Stimulated activated effector memory CD8-positive, alpha-beta T cell treated with anti-CD3 and anti-CD28 coated beads, Interleukin-12 subunit alpha, Interleukin-12 subunit beta, amount 100 ng/mL, for 72 hours (primary cell): Measurements from ENCODE around the gene PLK3.
"Not testable (repeated sequence)": the region's sequence is repeated elsewhere in the genome, so short reads cannot be mapped to it uniquely, and the experiment has no call there.

ENCODE experiments used
- ATAC-seq: fragments of 150-1000 bp; cut with Tn5 transposase; 2 replicates; pipeline ENCODE4 v1.10.0; 2021
- DNase-seq, 2 donors: peaks; one replicate each; pipeline ENCODE4 v3.0.0; 2021 to 2022; ENCODE audit warnings: low spot score in 2 of 2
- H3K27ac Mint-ChIP-seq: one replicate; pipeline ENCODE4 v1.8.0; 2022; ENCODE audit warnings: mild to moderate bottlenecking, mixed read lengths
- H3K36me3 Mint-ChIP-seq: one replicate; pipeline ENCODE4 v1.8.0; 2022; ENCODE audit warnings: mild to moderate bottlenecking, mixed read lengths
- H3K4me1 Mint-ChIP-seq: one replicate; pipeline ENCODE4 v1.8.0; 2022; ENCODE audit warnings: mixed read lengths
- H3K4me3 Mint-ChIP-seq: one replicate; pipeline ENCODE4 v1.8.0; 2022; ENCODE audit warnings: mild to moderate bottlenecking, mixed read lengths
- H3K9me3 Mint-ChIP-seq: one replicate; pipeline ENCODE4 v1.8.0; 2022; ENCODE audit warnings: mixed read lengths

Gene PLK3

GRCh38 chr1:44784094-44785028 lies 15.8 kb upstream of the PLK3 start:
- H3K36me3 Mint-ChIP-seq: peaks cover 47% of the 10 kb centered on the region
- peak overlapping the region; percentile 93 for H3K27ac Mint-ChIP-seq
- DNase-seq (peak in 1 of 2 donors; percentile 69), ATAC-seq (peak; percentile 40)
- H3K4me1 Mint-ChIP-seq: peaks cover 40% of the 10 kb centered on the region
- peak overlapping the region; percentile 69 for H3K4me3 Mint-ChIP-seq
- no peaks in the 10 kb centered on the region for H3K9me3 Mint-ChIP-seq

- Mint-ChIP-seq H3K36me3 (peaks cover 40% of the 10 kb centered on the region), H3K4me3 (peak overlapping the region; percentile 69), H3K9me3 (no peaks in the 10 kb centered on the region), H3K27ac (peak overlapping the region; percentile 93), H3K4me1 (peaks cover 40% of the 10 kb centered on the region)
- peak in 1 of 2 donors; percentile 59 for DNase-seq
- ATAC-seq: no peak
These were observed 15.2 kb upstream of the PLK3 start for GRCh38 chr1:44785029-44785380.

- Mint-ChIP-seq H3K4me3 (peak overlapping the region; percentile 69), H3K27ac (peak overlapping the region; percentile 93), H3K9me3 (no peaks in the 10 kb centered on the region), H3K4me1 (peaks cover 35% of the 10 kb centered on the region), H3K36me3 (peaks cover 34% of the 10 kb centered on the region)
- no peak for ATAC-seq
- DNase-seq: no peak
These were observed 14.6 kb upstream of the PLK3 start for GRCh38 chr1:44785501-44786137.

- peak overlapping the region; percentile 69 for H3K4me3 Mint-ChIP-seq
- peak overlapping the region; percentile 93 for H3K27ac Mint-ChIP-seq
- peaks cover 34% of the 10 kb centered on the region for H3K4me1 Mint-ChIP-seq
- peak; percentile 81 to 93 for DNase-seq
- H3K9me3 Mint-ChIP-seq: no peaks in the 10 kb centered on the region
- peaks cover 28% of the 10 kb centered on the region for H3K36me3 Mint-ChIP-seq
- peak; percentile 79 for ATAC-seq
These were observed 13.9 kb upstream of the PLK3 start for GRCh38 chr1:44786138-44786840.

- H3K27ac Mint-ChIP-seq: peak overlapping the region; percentile 93
- no peaks in the 10 kb centered on the region for H3K9me3 Mint-ChIP-seq
- peaks cover 34% of the 10 kb centered on the region for H3K4me1 Mint-ChIP-seq
- H3K36me3 Mint-ChIP-seq: peaks cover 21% of the 10 kb centered on the region
- ATAC-seq (no peak), DNase-seq (no peak)
- H3K4me3 Mint-ChIP-seq: peak overlapping the region; percentile 69
These were observed 13.2 kb upstream of the PLK3 start for GRCh38 chr1:44786841-44787426.

- DNase-seq (no peak), ATAC-seq (no peak)
- H3K4me3 Mint-ChIP-seq: no peak overlapping the region
- peaks cover 15% of the 10 kb centered on the region for H3K36me3 Mint-ChIP-seq
- peaks cover 34% of the 10 kb centered on the region for H3K4me1 Mint-ChIP-seq
- H3K27ac Mint-ChIP-seq: no peak overlapping the region
- H3K9me3 Mint-ChIP-seq: no peaks in the 10 kb centered on the region
These were observed 12.7 kb upstream of the PLK3 start for GRCh38 chr1:44787506-44787905.

GRCh38 chr1:44788120-44788860 lies 11.9 kb upstream of the PLK3 start, which contains the start of gene BEST4:
Gene BEST4, minus strand, starts transcription at chr1:44788170. Its CDS starts 465 bp downstream, at chr1:44787705.
- Mint-ChIP-seq H3K4me3 (no peak within 1 kb of the TSS), H3K9me3 (no peaks in the 10 kb centered on the region), H3K27ac (peak within 1 kb of the TSS; percentile 93), H3K4me1 (peaks cover 30% of the 10 kb centered on the region), H3K36me3 (peaks cover 8% of the 10 kb centered on the region)
- DNase-seq: no peak
- no peak for ATAC-seq

- Mint-ChIP-seq H3K4me1 (peaks cover 7% of the 10 kb centered on the region), H3K9me3 (no peaks in the 10 kb centered on the region), H3K36me3 (no peaks in the 10 kb centered on the region), H3K4me3 (no peak overlapping the region), H3K27ac (peak overlapping the region; percentile 76)
- ATAC-seq (no peak), DNase-seq (no peak)
These were observed 9.0 kb upstream of the PLK3 start for GRCh38 chr1:44790968-44791801.

GRCh38 chr1:44792736-44793502 lies 7.3 kb upstream of the PLK3 start:
- DNase-seq: no peak
- Mint-ChIP-seq H3K4me3 (no peak overlapping the region), H3K36me3 (no peaks in the 10 kb centered on the region), H3K9me3 (no peaks in the 10 kb centered on the region), H3K4me1 (no peaks in the 10 kb centered on the region), H3K27ac (no peak overlapping the region)
- ATAC-seq: no peak

GRCh38 chr1:44797886-44798285 lies 2.3 kb upstream of the PLK3 start:
- not testable (repeated sequence) for H3K9me3 Mint-ChIP-seq, ATAC-seq, DNase-seq, H3K4me3 Mint-ChIP-seq
- Mint-ChIP-seq H3K27ac (peak overlapping the region; percentile 83), H3K4me1 (peaks cover 20% of the 10 kb centered on the region), H3K36me3 (peaks cover 31% of the 10 kb centered on the region)

- ATAC-seq (no peak), DNase-seq (no peak)
- H3K4me1 Mint-ChIP-seq: peaks cover 28% of the 10 kb centered on the region
- H3K27ac Mint-ChIP-seq: peak overlapping the region; percentile 83
- peaks cover 39% of the 10 kb centered on the region for H3K36me3 Mint-ChIP-seq
- peak overlapping the region; percentile 77 for H3K4me3 Mint-ChIP-seq
- no peaks in the 10 kb centered on the region for H3K9me3 Mint-ChIP-seq
These were observed 1.5 kb upstream of the PLK3 start for GRCh38 chr1:44798481-44799365.

GRCh38 chr1:44801491-44802305 lies 1.5 kb downstream of the PLK3 start:
- Mint-ChIP-seq H3K4me1 (peaks cover 48% of the 10 kb centered on the region), H3K27ac (peak overlapping the region; percentile 83), H3K9me3 (no peaks in the 10 kb centered on the region), H3K4me3 (peak overlapping the region; percentile 77), H3K36me3 (peaks cover 67% of the 10 kb centered on the region)
- ATAC-seq (peak; percentile 1), DNase-seq (no peak)
